Effector CD4-positive, alpha-beta T cell (primary cell): ENCODE measurements around the gene CDH4.

Experiments used
- DNase-seq: peaks from one replicate; pipeline ENCODE4 v3.0.0-alpha.2; 2020

Gene CDH4

DNA sequence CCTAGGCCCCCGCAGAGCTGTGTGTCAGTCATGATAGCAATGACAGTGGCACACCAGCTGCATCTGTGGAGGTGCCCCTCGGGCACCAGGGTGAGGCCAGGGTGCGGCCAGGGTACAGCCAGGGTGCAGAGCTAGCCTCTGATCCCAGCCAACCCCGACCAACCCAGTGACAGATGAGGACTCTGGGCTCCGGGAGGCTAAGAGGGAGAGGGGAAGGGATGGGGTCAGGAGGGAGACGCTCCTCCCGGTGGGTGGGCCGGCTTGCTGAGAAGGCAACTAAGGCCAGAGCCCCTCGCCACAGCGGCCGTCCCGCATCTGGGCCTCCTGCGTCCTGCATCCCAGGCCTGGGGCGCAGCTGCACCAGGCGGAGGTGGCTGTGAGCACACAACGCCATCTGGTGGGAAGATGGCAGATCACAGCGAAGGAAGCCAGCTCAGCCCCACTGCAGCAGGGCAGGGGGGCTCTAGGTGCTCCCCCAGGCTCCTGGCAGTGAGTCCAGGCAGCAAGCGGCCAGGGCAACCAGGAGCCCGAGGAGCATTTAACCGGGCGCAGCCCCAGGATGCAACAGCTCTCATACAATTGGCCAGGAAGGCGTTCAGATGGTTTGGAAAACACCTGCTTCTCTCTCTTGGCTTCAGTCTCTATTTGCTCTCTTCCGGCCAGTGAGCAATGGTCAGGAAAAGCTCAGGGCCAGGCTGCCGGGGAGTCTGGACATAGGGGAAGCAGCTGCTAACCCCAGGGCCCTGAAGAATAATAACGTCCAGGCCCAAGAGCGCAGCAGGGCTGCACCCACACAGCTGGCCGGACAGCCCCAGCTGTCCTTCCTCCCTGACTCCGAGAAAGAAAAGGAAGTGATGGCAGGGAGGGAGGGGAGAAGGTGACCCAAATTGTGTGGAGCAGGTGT lies 644.2 kb downstream of the CDH4 start:
- no peak for DNase-seq

DNA sequence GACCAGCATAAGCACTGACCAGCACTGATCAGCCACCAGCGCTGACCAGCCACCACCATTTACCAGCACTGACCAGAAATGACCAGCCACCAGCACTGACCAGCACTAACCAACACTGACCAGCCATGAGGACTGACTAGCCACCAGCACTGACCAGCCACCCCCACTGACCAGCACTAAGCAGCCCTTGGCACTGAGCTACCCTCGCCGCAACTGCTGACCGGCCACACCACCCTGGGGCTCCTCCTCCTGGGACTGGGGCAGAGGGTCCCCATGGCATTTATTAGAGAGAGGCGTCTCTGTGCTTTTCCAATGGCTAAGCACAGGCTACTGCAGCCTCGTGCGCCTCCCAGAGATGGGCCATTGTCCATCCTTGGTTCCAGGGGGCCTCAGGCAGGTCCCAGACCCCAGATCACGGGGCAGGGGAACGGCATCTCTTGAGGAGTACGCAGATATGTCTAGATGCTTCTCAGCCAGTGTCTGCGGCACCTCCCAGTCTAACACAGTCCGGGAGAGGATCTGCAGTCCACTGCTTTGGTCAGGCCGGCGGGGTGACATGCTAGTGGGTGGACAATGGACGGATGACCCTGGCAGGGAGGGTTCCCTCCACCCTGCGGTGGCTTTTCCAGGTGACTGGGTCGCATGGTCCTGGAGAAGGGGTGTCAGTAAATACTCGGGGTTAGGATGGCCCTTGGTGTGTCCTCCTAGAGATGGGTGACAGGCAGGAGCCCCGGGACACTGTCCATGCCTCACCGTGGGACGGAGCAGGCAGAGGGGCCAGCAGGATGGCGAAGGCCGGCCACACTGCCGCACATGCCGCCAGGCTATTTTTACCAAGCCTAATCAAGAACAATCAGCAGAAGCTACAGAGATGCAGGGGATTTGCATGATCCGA lies 645.6 kb downstream of the CDH4 start:
- no peak for DNase-seq

DNA sequence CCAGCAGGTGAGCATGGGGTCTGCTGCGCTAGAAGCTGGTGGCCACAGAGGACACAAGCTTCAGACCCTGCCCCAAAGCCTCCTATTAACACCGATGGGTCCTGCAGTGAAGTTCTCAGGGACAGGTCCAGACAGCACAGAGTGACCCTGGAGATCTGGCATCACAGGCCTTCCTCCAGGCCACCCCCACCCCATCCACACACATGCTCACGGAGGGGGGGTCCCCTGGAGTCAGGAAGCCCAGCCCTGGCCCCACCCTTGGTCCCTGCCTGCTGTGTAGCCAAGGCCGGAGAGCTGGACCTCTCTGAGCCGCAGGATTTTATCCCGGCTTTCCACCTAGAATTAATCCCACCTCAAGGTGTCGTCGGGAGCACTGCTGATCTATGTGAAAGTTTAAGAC lies 646.3 kb downstream of the CDH4 start:
- no peak for DNase-seq

DNA sequence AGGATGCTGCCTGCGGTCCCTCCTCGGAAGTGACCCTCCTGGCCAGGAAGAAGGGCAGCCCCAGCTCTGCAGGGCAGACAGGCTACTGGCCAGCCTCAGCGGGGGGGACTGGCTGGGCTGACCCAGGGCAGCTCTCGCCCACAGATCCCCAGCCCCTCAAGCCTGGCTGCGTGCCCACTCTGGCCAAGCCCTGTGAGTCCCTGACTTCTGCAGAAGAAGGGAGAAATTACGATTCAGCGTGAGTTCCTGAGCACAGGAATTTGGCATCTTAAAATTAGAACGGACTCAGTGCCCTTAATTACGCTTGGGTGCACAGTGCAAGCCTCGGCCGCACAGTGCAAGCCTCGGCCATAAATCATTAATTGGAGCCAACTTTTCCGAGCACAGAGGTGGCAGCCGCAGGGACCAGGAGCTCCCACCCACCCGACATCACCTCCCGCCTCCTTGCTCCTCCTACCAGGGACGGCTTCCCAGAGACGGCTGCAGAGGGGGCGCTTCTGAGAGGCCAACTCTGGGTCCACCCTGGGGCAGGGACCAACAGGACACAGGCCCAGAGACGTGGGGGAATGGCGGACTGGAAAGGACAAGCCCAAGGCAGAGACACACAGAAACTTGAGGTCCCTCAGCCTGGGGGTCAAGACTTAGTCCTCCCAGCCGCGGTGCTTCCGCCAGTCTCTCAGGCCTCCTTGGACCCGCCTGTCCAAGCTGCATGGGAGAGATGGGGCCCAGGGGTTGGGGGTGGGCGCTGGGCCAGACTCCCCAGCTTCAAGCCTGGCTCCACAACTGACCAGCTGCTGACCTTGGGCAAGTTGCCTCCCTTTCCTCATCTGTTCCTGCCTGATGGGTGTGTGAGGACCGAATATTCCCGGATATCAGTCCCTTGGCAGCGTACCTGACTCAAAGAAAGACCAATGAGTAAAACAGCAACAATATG lies 648.2 kb downstream of the CDH4 start:
- no peak for DNase-seq

DNA sequence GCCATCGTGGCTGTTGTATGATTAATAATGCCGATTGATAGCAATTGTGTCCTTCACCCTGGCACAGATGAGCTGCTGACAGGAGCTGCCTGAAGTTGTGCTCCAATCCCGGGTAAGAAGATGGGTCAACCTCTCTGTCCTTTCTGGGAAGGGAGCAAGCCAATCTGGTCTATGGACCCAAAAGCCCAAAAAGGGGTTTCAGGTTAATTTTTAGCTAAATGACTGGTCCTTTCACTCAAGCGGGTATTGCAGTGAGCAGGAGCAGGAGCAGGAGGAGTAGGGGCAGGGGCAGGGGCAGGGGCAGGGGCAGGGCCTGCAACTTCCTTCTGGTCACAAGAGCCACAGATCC lies 648.9 kb downstream of the CDH4 start:
- no peak for DNase-seq

DNA sequence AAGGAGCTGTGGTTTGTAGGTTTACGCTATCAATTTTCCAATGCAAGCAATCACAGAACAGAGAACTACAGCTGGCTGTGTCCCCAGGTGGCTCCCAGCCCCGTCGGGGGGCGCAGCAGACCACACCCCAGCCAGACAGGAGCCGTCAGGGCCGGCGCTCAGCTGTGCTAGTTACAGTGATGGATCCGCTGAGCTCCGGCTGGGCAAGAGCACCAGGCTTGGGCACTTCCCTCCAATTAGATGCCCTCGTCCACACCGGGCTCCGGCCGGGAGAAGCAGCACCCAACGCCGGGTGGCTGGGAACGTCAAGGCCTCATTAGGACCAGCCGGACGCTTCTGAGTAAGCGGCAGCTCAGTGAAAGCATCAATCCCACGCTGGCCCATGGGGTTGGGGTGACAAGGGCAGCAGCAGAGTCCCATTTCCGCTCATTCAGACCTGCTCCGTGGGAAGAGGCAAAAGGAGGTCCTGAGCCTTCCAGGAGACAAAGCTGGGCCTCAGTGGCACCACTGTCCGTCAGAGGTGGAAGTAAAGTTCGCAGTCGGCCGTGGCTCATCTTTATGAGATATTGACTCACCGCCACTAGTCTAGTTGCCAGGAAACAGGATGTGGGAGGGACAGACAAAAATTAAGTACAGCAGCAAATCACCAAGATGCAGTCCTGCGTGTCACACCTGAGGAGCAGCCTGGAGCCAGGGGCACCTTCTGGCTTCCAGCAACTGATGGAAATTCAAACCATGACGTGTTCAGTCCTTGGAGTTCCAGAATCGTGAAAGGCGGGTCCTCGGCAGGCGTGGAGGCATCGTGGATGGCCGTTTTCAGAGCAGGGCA lies 649.5 kb downstream of the CDH4 start:
- no peak for DNase-seq

DNA sequence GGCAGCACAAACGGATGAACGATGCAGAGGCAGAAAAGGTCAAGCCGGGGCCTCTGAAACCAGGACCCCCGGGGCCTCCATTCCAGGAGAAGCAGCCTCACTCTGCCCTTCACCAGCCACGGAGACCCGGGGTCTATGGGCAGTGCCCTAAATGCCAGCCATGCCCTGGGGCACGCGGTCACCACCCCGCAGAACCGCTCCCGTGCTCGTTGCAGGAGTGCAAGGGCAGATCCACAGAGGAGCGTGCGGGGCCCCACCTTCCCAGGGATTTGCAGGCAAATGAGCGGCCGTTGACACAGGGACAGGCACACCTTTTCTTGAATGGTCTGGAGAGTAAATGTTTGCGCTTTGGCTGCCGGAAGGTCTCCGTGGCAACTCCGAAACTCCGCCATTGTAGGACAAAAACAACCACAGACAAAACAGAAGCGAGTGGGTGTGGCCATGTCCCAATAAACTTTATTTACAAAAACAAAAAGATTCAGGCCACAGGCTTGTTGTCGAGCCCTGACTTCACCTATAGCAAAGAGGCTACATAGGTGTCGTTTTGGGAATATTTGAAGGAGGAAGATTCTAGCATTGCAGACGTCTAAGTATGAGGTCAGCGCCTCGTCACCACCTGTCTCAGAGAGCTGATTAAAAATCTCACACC lies 650.3 kb downstream of the CDH4 start:
- no peak for DNase-seq

DNA sequence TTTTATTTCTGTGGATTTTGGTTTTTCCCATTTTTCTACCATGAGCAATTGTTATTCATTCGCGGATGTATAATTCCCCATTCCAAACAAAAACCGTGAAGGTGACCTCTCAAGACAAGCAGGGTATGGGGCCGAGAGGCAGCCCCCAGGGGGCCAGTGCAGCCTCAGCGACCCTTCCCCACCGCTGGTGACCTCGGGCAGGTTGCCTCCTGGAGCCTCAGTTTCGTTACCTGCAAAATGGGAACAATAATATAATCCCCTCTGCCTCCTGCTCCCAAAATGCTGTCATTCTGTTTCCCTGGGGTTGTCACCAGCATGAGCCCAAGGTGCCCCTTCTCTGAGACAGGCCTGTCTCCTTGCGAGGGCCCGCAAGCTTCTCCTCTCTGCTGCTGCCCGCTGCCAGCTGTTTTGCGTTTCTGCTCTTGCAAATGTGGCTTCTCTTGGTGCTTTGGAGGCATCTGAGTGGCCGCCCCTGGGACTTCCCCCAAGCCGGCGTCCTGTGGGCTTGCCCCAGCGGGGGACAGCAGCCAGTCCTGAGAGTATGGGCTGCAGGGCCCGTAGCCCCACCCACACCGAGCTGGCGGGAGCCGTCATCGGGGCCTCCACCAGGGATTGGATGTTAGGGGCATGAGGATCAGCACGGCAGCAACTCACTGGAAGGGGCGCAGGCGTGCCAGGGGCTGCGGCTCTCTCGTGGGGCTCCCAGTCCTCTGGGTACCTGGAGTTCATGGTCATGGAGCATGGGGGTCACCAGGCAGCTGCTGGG lies 651.7 kb downstream of the CDH4 start:
- DNase-seq: no peak

DNA sequence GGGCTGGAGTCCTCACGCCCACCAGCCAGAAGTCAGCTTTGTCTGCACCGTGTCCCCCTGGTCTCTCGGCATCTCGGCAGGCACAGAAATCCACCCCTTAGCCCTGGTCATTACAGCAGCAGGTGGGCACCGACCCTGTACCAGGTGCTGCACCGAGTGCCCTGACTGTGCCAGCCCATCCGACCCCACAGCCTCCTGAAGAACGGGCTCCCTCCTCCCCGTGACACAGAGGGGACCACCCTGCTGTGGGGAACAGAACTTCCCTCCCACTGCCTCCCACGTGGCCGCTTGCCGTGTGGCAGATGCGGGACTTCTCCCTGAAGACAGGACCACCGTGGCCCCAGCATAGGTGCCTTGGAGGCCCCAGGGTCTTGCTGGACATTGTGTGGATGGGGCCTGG lies 652.4 kb downstream of the CDH4 start:
- no peak for DNase-seq

DNA sequence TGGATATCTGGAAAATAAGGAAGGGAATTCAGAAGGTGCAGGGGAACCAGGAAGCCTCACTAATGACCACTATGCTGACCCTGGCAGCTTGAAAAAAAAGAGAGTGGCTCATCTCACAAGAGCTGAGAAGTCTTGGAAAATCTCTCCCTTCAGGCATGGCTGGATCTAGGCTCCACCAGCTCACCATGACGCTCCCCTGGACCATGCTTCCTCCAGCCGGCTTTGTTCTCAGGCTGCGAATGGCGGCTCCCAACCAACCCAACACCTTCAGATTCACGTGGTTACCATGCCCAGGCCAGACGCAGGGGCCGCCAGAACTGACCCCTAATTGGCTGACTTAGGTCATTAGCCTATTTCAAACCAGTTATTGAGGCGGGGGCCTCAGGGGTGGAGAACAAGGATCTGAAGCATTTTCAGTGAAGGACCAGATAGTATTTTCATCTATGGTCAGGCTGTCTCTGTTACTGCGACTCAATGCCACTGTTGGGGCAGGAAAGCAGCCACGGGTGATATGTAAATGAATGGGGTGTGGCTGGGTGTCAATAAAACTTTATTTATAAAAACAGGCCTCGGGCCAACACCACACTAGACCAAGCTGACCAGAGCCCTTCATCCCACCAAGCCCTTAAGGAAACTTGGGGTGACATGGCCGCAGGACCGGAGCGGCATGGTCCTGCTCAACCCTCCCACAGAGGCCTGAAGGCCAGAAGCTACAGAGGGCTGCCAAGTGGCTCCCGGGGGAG lies 653.9 kb downstream of the CDH4 start:
- DNase-seq: no peak

DNA sequence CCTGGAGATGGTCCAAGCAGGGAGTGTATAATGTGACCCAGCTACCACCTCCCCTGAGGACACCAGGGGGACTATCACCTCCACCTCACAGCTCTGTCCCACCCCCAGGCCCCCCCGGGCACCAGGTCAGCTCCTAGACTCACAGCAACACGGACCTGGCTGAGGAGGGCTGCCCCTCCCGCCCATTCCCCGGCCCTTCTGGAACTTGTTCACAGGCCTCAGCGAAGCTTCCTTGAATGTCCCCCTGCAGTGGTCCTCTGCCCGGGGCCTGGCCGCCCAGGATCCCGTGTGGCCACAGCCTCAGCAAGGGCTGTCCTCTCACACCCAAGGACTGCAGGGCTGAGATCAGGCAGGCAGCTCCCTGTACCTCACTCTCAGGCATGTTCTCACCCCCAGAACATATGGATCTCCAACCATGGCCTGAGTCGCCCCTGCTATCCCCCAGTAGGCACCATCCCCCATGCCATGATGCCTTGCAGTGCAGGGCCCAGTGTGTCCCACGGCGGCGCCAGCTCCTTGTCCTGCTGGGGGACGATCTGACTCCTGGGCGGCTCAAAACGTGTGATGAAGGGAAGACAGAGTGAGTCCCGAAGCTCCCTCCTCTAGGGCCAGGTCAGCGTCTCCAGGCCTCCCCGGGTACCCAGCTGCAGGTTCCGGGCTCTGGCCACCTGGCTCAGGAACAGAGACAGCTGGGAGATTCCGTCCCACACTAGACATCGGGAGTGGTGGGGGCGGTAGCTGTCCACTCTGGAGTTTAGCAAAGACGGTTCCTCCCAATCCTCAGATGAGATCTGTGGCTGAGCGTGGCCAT lies 655.2 kb downstream of the CDH4 start:
- DNase-seq: no peak

DNA sequence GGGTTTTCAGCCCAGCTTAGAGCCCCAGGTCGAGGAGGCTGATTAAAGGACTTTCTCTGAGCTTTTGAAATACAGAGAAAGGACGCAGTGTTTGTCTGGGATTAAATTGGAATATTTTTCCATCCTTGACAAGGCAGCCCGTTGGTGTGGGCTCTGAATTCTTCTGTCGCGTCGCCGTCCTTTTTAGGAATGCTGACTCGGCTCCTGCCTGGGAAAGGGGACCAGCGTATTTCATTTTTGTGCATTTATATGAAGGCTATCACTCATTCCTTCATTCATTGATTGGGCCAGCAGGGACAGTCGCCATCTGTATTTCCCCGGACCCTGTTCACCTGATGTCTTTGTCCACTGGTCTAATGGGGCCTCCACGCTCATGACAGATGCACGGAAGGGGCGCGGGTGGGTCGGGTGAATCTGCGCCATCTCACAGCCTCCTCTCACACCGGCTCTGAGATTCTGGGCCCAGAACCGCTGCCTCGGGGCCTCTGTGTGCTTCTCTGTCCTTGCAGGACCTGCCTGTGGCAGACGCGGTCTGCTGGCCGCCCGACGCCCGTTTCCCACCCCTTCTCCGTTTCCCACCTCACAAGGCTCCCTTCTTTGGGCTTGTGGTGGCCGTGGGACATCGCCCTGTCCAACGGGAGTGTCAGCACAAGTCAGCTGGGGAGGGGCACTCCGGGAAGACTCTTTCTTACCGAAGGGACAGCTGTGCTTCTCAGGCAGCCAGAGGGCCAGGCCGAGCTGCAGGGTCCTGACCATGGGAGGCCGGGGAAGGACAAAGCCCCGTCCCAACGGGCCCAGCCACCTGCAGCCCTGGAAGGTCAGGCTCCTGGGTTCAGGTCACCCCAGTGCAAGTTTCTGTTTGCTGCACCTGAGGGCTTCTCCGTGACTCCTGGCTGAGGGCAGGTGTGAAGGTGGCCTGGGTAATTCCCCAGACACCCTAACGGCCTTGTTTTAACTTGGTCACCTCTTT lies 656.3 kb downstream of the CDH4 start:
- DNase-seq: no peak

DNA sequence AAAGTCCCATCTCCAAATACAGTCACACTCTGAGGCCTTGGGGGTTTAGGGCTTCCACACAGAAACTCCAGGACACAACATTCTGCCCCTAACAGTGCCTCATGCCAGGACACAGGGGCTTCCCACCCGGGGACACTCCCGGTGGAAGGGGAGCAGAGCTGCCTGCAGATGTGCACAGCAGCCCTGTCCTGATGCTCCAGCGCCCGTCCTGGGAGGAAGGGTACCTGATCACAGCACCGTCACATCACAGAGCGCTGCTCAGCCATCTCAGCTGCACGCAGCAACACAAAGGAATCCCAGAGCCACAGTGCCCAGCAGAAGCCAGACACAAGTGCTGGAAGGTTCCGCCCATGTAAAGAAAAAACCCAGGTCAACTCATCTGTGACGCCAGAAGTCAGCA lies 657.0 kb downstream of the CDH4 start:
- no peak for DNase-seq

DNA sequence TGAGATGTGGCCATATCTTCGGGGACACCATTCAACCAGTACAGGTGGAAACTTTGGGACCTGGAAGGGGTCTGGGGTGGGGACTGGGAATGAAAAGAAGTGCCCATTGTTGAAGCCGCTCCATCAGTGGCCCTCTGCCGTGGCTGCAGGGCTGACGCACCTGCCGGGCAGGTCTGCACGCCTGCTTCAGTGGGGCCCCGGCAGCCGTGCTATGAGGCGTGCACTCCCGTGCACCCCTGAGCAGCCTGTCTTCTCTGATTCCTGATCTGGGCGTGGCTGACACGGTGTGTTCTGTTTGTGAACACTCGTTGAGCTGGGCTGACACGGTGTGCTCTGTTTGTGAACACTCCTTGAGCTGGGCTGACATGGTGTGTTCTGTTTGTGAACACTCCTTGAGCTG lies 657.8 kb downstream of the CDH4 start:
- no peak for DNase-seq

DNA sequence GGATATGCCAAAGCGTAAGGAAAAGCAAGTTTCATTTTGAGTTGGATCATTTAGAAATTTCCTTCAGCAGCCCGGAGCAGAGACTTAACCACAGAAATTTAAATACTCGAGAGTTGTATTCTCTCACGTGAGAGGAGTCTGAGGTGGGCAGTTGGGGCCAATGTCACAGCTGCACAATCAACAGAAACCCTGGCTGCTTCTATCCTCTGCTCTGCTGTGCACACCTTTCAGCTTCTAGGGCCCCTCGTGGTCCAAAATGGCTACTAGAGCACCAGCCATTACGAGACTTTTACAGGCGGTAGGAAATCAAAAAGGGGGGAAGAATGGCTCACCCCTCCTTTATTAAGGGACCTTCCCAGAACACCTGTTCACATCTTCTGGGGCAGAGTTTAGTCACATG lies 659.8 kb downstream of the CDH4 start:
- no peak for DNase-seq

DNA sequence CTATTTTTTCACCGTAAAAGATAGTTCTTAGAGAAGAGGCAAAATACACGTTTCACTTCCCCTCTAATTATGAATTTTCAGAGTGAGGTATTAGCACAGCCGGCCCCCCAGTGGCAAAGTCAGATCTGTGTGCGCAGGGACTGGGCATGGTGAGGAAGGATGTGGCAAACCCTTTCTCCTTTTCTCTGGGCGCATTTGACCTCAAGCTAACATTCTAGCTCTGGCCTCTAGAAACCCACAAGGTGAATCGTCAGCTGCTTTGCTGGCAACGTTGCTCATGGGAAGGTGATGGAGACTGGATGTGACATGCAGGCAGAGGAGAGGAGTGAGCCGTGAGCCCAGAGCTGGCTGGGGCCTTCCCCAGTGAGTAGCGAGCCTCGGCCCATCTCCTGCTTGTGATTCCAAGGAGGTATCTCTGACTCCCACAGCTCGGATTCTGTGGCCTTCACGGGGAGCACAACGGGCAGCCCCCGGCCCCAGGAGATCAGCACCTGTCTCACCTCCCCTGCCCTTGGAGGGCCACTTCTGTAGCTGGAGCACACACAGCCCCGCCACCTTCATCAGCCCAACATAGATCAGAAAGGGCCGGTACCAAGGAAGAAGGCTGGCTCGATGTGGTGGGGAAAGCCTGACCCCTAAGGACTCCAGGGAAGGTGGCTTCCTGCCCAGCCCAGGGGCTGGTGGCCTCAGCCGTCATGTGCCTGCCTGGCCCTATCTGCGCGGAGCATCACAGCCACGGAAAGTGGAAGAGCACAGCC lies 660.8 kb downstream of the CDH4 start:
- DNase-seq: no peak
